K562 (cell line): Measurements from ENCODE around the gene CLDN14. TPM values are rescaled to one million over a fixed set of nuclear protein-coding genes. Genes with fewer than 3 reads are reported as not detected.
"Not testable (repeated sequence)": the region's sequence is repeated elsewhere in the genome, so short reads cannot be mapped to it uniquely, and the experiment has no call there.

Experiments
- ATAC-seq: fragments of 200-7000 bp; cut with Tn5 transposase; 3 replicates; pipeline ENCODE4 v1.9.1; 2020; ENCODE audit warnings: moderate library complexity
- BruUV-seq: library from RNA; stranded (reverse); fragments of 400-500 nt; replicated peaks from 2 replicates; lab custom pipeline; 2021; lab: Mats Ljungman, UMichigan
- CTCF ChIA-PET: fragments of 300-600 bp; formaldehyde crosslinking; extraction: SDS; loops from one replicate; lab custom pipeline; 2021; ENCODE audit warnings: low intra/inter-chr PET ratio; lab: Yijun Ruan, JAX
- POLR2A ChIA-PET: fragments of 300-600, 350-650 bp; sonication (Branson Sonifier 250); formaldehyde crosslinking; extraction: SDS; loops from one replicate; lab custom pipeline; 2021; ENCODE audit warnings: antibody characterized with exemption, inconsistent platforms; lab: Yijun Ruan, JAX
- DNase-seq, 4 experiments: peaks; one replicate each; pipeline versions ENCODE4 v3.0.0 to v3.0.0-alpha.2; 2011 to 2018; ENCODE audit warnings: low spot score in 3 of 4, mixed read lengths in 3 of 4; ENCODE audit errors: extremely low read depth in 1 of 4
- FAIRE-seq: peaks from 2 replicates; lab custom pipeline; 2011; peaks lifted over from hg19 to GRCh38; lab: Jason Lieb, UNC
- H2AFZ ChIP-seq: 2 replicates; pipeline ENCODE4 v1.6.0; 2011; ENCODE audit warnings: low read depth, low read length, control low read depth, inconsistent platforms
- H3K27ac ChIP-seq: fragments of 200-600 bp; 3 replicates; pipeline ENCODE4 v1.8.0; 2011; ENCODE audit warnings: low read depth, mild to moderate bottlenecking, control low read depth, inconsistent platforms, low read length, moderate library complexity, mixed read lengths; ENCODE audit errors: extremely low read depth
- H3K27me3 ChIP-seq, 2 experiments: fragments of 300-600 bp in 1 of 2; 2 replicates in 1 of 2; 3 replicates in 1 of 2; pipeline versions ENCODE4 v1.6.0 to v1.8.0; 2011; ENCODE audit warnings: inconsistent platforms in 2 of 2, low read length in 2 of 2, mild to moderate bottlenecking in 1 of 2, mixed read lengths in 1 of 2, moderate library complexity in 1 of 2; ENCODE audit not compliant: control insufficient read depth in 2 of 2, insufficient read depth in 2 of 2
- H3K36me3 ChIP-seq: fragments of 300-600 bp; 3 replicates; pipeline ENCODE4 v1.8.0; 2011; ENCODE audit warnings: mild to moderate bottlenecking, low read length, inconsistent platforms; ENCODE audit not compliant: control insufficient read depth, insufficient read depth
- H3K4me1 ChIP-seq, 2 experiments: fragments of 200-600 bp in 1 of 2; replicated peaks in 1 of 2; 2 replicates in 1 of 2; 3 replicates in 1 of 2; pipeline versions ENCODE4 v1.5.1 to v1.8.0; 2011; ENCODE audit warnings: inconsistent platforms in 2 of 2, low read length in 2 of 2, mild to moderate bottlenecking in 1 of 2, mixed read lengths in 1 of 2, moderate library complexity in 1 of 2; ENCODE audit not compliant: control insufficient read depth in 2 of 2, insufficient read depth in 2 of 2
- H3K4me2 ChIP-seq: 2 replicates; pipeline ENCODE4 v1.6.1; 2011; ENCODE audit warnings: low read length, control low read depth, inconsistent platforms, mixed read lengths; ENCODE audit not compliant: insufficient read depth
- H3K4me3 ChIP-seq: fragments of 200-600 bp; sonication (generic), shearing (Covaris generic); 2 replicates; pipeline ENCODE4 v1.5.1; 2016; ENCODE audit warnings: control low read depth, inconsistent platforms
- H3K79me2 ChIP-seq: fragments of 200-600 bp; 3 replicates; pipeline ENCODE4 v1.8.0; 2011; ENCODE audit warnings: low read length, inconsistent platforms; ENCODE audit not compliant: control insufficient read depth, insufficient read depth
- H3K9ac ChIP-seq, 2 experiments: 2 replicates each; pipeline versions ENCODE4 v1.6.0 to v1.6.1; 2011; ENCODE audit warnings: low read depth in 2 of 2, low read length in 2 of 2, control low read depth in 1 of 2, inconsistent platforms in 1 of 2, mild to moderate bottlenecking in 1 of 2, mixed read lengths in 1 of 2; ENCODE audit not compliant: insufficient read depth in 1 of 2
- H3K9me1 ChIP-seq: one replicate; pipeline ENCODE4 v1.6.0; 2011; ENCODE audit warnings: inconsistent platforms, mild to moderate bottlenecking, low read length, moderate library complexity; ENCODE audit not compliant: control insufficient read depth, insufficient read depth
- H3K9me3 ChIP-seq: replicated peaks from 2 replicates; pipeline ENCODE4 v1.5.1; 2011; ENCODE audit warnings: low read depth, low read length, inconsistent platforms; ENCODE audit not compliant: control insufficient read depth, insufficient read depth
- H4K20me1 ChIP-seq: replicated peaks from 2 replicates; pipeline ENCODE4 v1.6.1; 2011; ENCODE audit warnings: low read length, inconsistent platforms, mixed read lengths; ENCODE audit not compliant: control insufficient read depth, insufficient read depth
- ATF1 ChIP-seq, 2 experiments: fragments of 450-650 bp in 1 of 2; IDR thresholded peaks; 2 replicates each; pipeline ENCODE4 v1.6.1; 2016; ENCODE audit warnings: missing compliant biosample characterization in 1 of 2, missing genetic modification characterization in 1 of 2
- CBX2 ChIP-seq: fragments of 200-600 bp; sonication (generic); IDR thresholded peaks from one replicate; pipeline ENCODE4 v1.6.1; 2012; ENCODE audit warnings: mild to moderate bottlenecking, low read length, inconsistent platforms; ENCODE audit not compliant: insufficient read depth, poor library complexity, severe bottlenecking
- FIP1L1 ChIP-seq: fragments of 200-400 bp; formaldehyde crosslinking; IDR thresholded peaks from 2 replicates; pipeline ENCODE4 v1.6.1; 2018; ENCODE audit warnings: mild to moderate bottlenecking, low read depth, low read length; ENCODE audit not compliant: poor library complexity, severe bottlenecking
- FUS ChIP-seq: fragments of 200-400 bp; formaldehyde crosslinking; optimal IDR thresholded peaks from 2 replicates; pipeline ENCODE3; 2017; ENCODE audit warnings: low read depth, low read length
- NELFE ChIP-seq: IDR thresholded peaks from 2 replicates; pipeline ENCODE4 v1.6.1; 2011; ENCODE audit warnings: mild to moderate bottlenecking; ENCODE audit not compliant: insufficient read depth, insufficient read length
- ZNF143 ChIP-seq: sonication (generic); formaldehyde crosslinking; IDR thresholded peaks from 2 replicates; pipeline ENCODE4 v1.9.0; 2022; ENCODE audit warnings: mild to moderate bottlenecking, missing genetic modification reagents
- ZNF175 ChIP-seq: fragments of 200-800 bp; sonication (Bioruptor generic); IDR thresholded peaks from 2 replicates; pipeline ENCODE4 v1.6.1; 2016; ENCODE audit warnings: low read depth, mild to moderate bottlenecking, missing genetic modification characterization, missing compliant biosample characterization
- WGBS: fragments of 100-300 bp; shearing (Covaris generic); methylation state at CpG from one replicate; pipeline ENCODE4 v1.1.6; 2016; ENCODE audit warnings: low coverage, mixed read lengths; ENCODE audit not compliant: insufficient coverage; ENCODE audit errors: missing lambda C conversion rate; 5-methylcytosine and 5-hydroxymethylcytosine counted together
- in situ Hi-C: fragments of 300-500 bp; cut with MboI; formaldehyde crosslinking; loops from 4 replicates; pipeline ENCODE4 v1.15.0; 2018; ENCODE audit warnings: inconsistent platforms, mixed read lengths
- intact Hi-C: fragments of 100-400 bp; cut with micrococcal nuclease; formaldehyde crosslinking; loops from 2 replicates; pipeline ENCODE4 v1.14.2; 2022
- polyA plus RNA-seq, 8 experiments: library from polyadenylated mRNA; depleted of rRNA in 4 of 8; stranded (reverse) in 5 of 8; unstranded in 3 of 8; fragments of >200 nt; fragmentation: Nextera tagmentation in 2 of 8; fragmentation: Illumina TruSeq in 1 of 8; extraction: Ambion mirVana in 2 of 8; extraction: Trizol in 1 of 8; gene quantifications; 2 replicates each; pipeline versions ENCODE4 v1.2.1 to v1.2.3, GENCODE V29; 2011 to 2014; ENCODE audit warnings: inconsistent platforms in 1 of 8, missing spikeins in 1 of 8
- total RNA-seq, 7 experiments: library from RNA; depleted of rRNA in 6 of 7; stranded (reverse); fragments of >200 nt in 6 of 7; fragmentation: Illumina TruSeq in 2 of 7; extraction: Trizol in 2 of 7; gene quantifications; 2 replicates each; pipeline versions ENCODE4 v1.2.1 to v1.2.3, GENCODE V29; 2011 to 2021; ENCODE audit warnings: low replicate concordance in 1 of 7
- TF ChIP-seq, protein P1 (sequence below), 3 experiments: IDR thresholded peaks in 2 of 3; conservative IDR thresholded peaks in 1 of 3; 2 replicates each; pipeline ENCODE4 v1.5.1; 2011 to 2012; ENCODE audit warnings: low read length in 3 of 3, mild to moderate bottlenecking in 3 of 3, control low read depth in 2 of 3, improper control_type of control experiment in 1 of 3, inconsistent platforms in 1 of 3, low read depth in 1 of 3, mixed read lengths in 1 of 3, moderate library complexity in 1 of 3; ENCODE audit not compliant: insufficient read depth in 2 of 3
- TF ChIP-seq, protein P2 (sequence below): fragments of 250-450 bp; sonication (Bioruptor Pico); IDR thresholded peaks from 2 replicates; pipeline ENCODE4 v1.5.0; 2021
- TF ChIP-seq, protein P3 (sequence below): fragments of 450-650 bp; IDR thresholded peaks from 2 replicates; pipeline ENCODE4 v1.7.0; 2016; ENCODE audit warnings: borderline replicate concordance

CLDN14 gene
- total and polyA plus RNA-seq, 9 of the 15 experiments (the other 6 are each of a cell fraction or from before 2014, with no cell fraction given): not detected

DNA sequence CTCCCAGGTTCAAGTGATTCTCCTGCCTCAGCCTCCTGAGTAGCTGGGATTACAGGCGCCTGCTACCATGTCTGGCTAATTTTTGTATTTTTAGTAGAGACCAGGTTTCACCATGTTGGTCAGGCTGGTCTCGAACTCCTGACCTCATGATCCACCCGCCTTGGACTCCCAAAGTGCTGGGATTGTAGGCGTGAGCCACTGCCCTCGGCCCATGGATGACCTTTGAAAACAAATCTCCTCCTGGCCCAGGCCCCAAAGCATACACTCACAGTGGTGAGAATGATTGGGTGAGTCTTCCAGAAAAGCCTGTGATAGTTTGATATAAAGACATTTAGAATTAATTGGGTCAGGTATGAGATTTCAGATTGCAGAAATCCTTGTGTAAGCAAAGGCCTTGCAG lies 3.4 kb downstream of the CLDN14 start:
- intact Hi-C loops, CTCF ChIA-PET, H3K36me3 ChIP-seq, H4K20me1 ChIP-seq, DNase-seq, in situ Hi-C loops, ATAC-seq, BruUV-seq, H3K9me3 ChIP-seq, FAIRE-seq, H3K4me3 ChIP-seq, H3K9ac ChIP-seq, H3K9me1 ChIP-seq, H3K4me1 ChIP-seq, H2AFZ ChIP-seq, H3K27ac ChIP-seq, H3K79me2 ChIP-seq, H3K4me2 ChIP-seq: not testable (repeated sequence)
- POLR2A ChIA-PET: interaction anchor here (0.7 to 1.5 kb wide), 2 partner anchors 9 to 1425 kb away, joined by 3 to 4 read pairs; no protein-coding TSS in a partner anchor
- H3K27me3 ChIP-seq: peaks cover 54 to 75% of the 10 kb centered on the region in 2 experiments
- 2% methylated on average over 4 of the region's 5 CpGs for WGBS

DNA sequence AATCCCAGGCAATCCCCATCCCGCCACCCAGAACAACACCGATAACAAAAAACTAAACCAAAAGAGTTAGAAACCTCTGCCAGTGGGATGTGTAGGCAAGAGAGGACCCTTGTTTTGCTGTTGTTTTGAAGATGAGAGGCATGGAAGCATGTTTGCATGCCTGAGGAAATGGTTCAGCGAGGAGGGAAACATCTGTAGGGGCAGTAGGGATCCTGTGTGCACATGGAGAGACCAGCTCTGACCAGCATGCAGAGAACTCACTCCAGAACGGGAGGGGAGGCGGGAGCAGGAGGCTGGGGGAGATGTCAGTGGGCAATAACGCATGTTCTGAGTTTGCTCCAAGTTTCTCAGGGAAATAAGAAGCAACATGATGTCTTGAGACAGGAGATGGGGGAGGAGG lies 5.3 kb downstream of the CLDN14 start:
- BruUV-seq: no TSS peak
- ChIA-PET POLR2A (interaction anchor here (0.6 to 1.2 kb wide), 2 partner anchors 46 to 132 kb away, joined by 3 read pairs; no protein-coding TSS in a partner anchor), CTCF (no interaction called here)
- H3K27me3 ChIP-seq: peaks cover 43 to 71% of the 10 kb centered on the region in 2 experiments
- peaks cover 3% of the 10 kb centered on the region; the same call in 1 of the 2 replicates for H4K20me1 ChIP-seq
- H2AFZ ChIP-seq: no peak overlapping the region
- in situ Hi-C loops (no loop called here), intact Hi-C loops (loop anchor here (5.0 kb wide), 1 partner anchor 52 kb away; no protein-coding TSS in a partner anchor)
- no peak overlapping the region for H3K4me2 ChIP-seq
- FAIRE-seq (peak; percentile 51), DNase-seq (no peak), ATAC-seq (no peak)
- 3% methylated on average over 6 of the region's 6 CpGs for WGBS
- H3K9ac ChIP-seq: no peak overlapping the region
- H3K27ac ChIP-seq: no peak overlapping the region
- H3K9me1 ChIP-seq: no peaks in the 10 kb centered on the region
- no peak overlapping the region for H3K4me3 ChIP-seq
- peaks cover 0 to 2% of the 10 kb centered on the region in 2 experiments; a peak in 1 of 5 replicates for H3K4me1 ChIP-seq
- H3K36me3 ChIP-seq: no peaks in the 10 kb centered on the region
- no peaks in the 10 kb centered on the region for H3K79me2 ChIP-seq
- H3K9me3 ChIP-seq: no peaks in the 10 kb centered on the region
- TF ChIP-seq ATF1 (CRISPR knock-in tag; IDR thresholded peaks at IDR 0.05): no peak
- no peak for TF ChIP-seq ATF1 (tag; IDR thresholded peaks at IDR 0.05)
- TF ChIP-seq CBX2: no peak
- no peak for TF ChIP-seq FUS
- TF ChIP-seq, protein P1, sequence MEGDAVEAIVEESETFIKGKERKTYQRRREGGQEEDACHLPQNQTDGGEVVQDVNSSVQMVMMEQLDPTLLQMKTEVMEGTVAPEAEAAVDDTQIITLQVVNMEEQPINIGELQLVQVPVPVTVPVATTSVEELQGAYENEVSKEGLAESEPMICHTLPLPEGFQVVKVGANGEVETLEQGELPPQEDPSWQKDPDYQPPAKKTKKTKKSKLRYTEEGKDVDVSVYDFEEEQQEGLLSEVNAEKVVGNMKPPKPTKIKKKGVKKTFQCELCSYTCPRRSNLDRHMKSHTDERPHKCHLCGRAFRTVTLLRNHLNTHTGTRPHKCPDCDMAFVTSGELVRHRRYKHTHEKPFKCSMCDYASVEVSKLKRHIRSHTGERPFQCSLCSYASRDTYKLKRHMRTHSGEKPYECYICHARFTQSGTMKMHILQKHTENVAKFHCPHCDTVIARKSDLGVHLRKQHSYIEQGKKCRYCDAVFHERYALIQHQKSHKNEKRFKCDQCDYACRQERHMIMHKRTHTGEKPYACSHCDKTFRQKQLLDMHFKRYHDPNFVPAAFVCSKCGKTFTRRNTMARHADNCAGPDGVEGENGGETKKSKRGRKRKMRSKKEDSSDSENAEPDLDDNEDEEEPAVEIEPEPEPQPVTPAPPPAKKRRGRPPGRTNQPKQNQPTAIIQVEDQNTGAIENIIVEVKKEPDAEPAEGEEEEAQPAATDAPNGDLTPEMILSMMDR (IDR thresholded peaks at IDR 0.05 in 2 of 3, conservative IDR thresholded peaks at IDR 0.05 in 1 of 3; ENCODE audit: insufficient read depth in 2 of 3, low read depth in 1 of 3, low read length in 3 of 3): no peak
- TF ChIP-seq, protein P2, sequence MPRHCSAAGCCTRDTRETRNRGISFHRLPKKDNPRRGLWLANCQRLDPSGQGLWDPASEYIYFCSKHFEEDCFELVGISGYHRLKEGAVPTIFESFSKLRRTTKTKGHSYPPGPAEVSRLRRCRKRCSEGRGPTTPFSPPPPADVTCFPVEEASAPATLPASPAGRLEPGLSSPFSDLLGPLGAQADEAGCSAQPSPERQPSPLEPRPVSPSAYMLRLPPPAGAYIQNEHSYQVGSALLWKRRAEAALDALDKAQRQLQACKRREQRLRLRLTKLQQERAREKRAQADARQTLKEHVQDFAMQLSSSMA (CRISPR knock-in tag): no peak
- TF ChIP-seq ZNF175 (CRISPR knock-in tag): no peak
- no peak for TF ChIP-seq ZNF143 (CRISPR knock-in tag)
- TF ChIP-seq, protein P3, sequence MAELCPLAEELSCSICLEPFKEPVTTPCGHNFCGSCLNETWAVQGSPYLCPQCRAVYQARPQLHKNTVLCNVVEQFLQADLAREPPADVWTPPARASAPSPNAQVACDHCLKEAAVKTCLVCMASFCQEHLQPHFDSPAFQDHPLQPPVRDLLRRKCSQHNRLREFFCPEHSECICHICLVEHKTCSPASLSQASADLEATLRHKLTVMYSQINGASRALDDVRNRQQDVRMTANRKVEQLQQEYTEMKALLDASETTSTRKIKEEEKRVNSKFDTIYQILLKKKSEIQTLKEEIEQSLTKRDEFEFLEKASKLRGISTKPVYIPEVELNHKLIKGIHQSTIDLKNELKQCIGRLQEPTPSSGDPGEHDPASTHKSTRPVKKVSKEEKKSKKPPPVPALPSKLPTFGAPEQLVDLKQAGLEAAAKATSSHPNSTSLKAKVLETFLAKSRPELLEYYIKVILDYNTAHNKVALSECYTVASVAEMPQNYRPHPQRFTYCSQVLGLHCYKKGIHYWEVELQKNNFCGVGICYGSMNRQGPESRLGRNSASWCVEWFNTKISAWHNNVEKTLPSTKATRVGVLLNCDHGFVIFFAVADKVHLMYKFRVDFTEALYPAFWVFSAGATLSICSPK: no peak
- TF ChIP-seq FIP1L1: no peak
- no peak for TF ChIP-seq NELFE
